Lower lobe of right lung (tissue), 2 donors: Measurements from ENCODE around the gene EEFSEC. TPM values are rescaled to one million over a fixed set of nuclear protein-coding genes. Genes with fewer than 3 reads are reported as not detected.

Experiments
- ATAC-seq, 2 donors: fragments of 200-7000 bp; cut with Tn5 transposase; one replicate each; pipeline ENCODE4 v1.9.1; 2020 to 2022; ENCODE audit warnings: mild to moderate bottlenecking in 2 of 2, moderate library complexity in 2 of 2
- DNase-seq: peaks from one replicate; pipeline ENCODE4 v3.0.0-alpha.2; 2020
- H3K27ac ChIP-seq: fragments of 200-600 bp; one replicate; pipeline ENCODE4 v1.8.0; 2022
- H3K27me3 ChIP-seq: fragments of 200-600 bp; one replicate; pipeline ENCODE4 v1.8.0; 2022; ENCODE audit warnings: low read depth
- H3K36me3 ChIP-seq: fragments of 200-600 bp; one replicate; pipeline ENCODE4 v1.8.0; 2022; ENCODE audit warnings: mild to moderate bottlenecking
- H3K4me1 ChIP-seq: fragments of 200-600 bp; one replicate; pipeline ENCODE4 v1.8.0; 2022
- H3K4me3 ChIP-seq: fragments of 200-600 bp; one replicate; pipeline ENCODE4 v1.8.0; 2022; ENCODE audit warnings: mild to moderate bottlenecking
- H3K9me3 ChIP-seq: fragments of 200-600 bp; one replicate; pipeline ENCODE4 v1.8.0; 2022
- intact Hi-C: fragments of 100-400 bp; cut with DNase I; formaldehyde crosslinking; loops from one replicate; pipeline ENCODE4 v1.11.0; 2022
- total RNA-seq: library from RNA; stranded (reverse); fragmentation: NEBNext Ultra II Directional; extraction: Animal tissue kit (Norgen Biotek cat#: 25700); gene quantifications from one replicate; pipeline ENCODE4 v1.2.1, GENCODE V29; 2021
- TF ChIP-seq, protein P1 (sequence below): fragments of 200-600 bp; IDR thresholded peaks from one replicate; pipeline ENCODE4 v1.8.0; 2022; ENCODE audit warnings: antibody characterized with exemption, mild to moderate bottlenecking
- donor health status: DM: no; HTN: yes; CAD: no; lungs with severe emphysema.

The EEFSEC gene
- total RNA-seq, 1 donor from 2014 or later, result 15.6 TPM

- no peaks in the 10 kb centered on the region for H3K27me3 ChIP-seq
- H3K36me3 ChIP-seq, result no peaks in the 10 kb centered on the region
- TF ChIP-seq, protein P1, sequence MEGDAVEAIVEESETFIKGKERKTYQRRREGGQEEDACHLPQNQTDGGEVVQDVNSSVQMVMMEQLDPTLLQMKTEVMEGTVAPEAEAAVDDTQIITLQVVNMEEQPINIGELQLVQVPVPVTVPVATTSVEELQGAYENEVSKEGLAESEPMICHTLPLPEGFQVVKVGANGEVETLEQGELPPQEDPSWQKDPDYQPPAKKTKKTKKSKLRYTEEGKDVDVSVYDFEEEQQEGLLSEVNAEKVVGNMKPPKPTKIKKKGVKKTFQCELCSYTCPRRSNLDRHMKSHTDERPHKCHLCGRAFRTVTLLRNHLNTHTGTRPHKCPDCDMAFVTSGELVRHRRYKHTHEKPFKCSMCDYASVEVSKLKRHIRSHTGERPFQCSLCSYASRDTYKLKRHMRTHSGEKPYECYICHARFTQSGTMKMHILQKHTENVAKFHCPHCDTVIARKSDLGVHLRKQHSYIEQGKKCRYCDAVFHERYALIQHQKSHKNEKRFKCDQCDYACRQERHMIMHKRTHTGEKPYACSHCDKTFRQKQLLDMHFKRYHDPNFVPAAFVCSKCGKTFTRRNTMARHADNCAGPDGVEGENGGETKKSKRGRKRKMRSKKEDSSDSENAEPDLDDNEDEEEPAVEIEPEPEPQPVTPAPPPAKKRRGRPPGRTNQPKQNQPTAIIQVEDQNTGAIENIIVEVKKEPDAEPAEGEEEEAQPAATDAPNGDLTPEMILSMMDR, result no peak
- no peaks in the 10 kb centered on the region for H3K9me3 ChIP-seq
- ATAC-seq (no peak), DNase-seq (no peak)
- H3K4me3 ChIP-seq, result no peak overlapping the region
- H3K4me1 ChIP-seq, result no peaks in the 10 kb centered on the region
- intact Hi-C loops, result no loop called here
- no peak overlapping the region for H3K27ac ChIP-seq
These were observed 251.2 kb downstream of the EEFSEC start for GRCh38 chr3:128404276-128405068.

- ATAC-seq, result no peak
- no peaks in the 10 kb centered on the region for H3K4me1 ChIP-seq
- no peaks in the 10 kb centered on the region for H3K9me3 ChIP-seq
- TF ChIP-seq, protein P1, result no peak
- H3K27ac ChIP-seq, result no peak overlapping the region
- no peak for DNase-seq
- no peaks in the 10 kb centered on the region for H3K27me3 ChIP-seq
- no peaks in the 10 kb centered on the region for H3K36me3 ChIP-seq
- intact Hi-C loops, result no loop called here
- no peak overlapping the region for H3K4me3 ChIP-seq
These were observed 252.4 kb downstream of the EEFSEC start for GRCh38 chr3:128405554-128406277.

DNA sequence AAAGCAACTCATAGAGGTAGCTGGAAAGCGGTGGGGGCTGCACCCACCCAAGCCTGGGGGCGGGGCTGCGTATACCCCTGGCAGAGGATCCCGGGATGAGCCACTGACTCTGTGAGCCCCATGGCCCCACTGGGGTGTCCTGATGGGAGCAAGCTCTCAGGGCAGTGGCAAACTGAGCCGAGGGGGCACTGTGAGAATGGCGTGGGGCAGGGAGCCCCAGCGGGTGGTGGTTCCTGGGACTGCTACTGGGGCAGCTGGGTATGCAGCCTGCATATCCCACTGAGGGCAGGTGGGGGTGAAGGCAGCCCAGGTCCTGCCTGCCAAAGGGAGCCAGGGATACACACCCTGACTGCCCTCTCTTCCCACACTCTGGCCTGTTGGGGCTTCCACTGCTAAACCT is 254.0 kb downstream of the EEFSEC start:
- Histone ChIP-seq H3K36me3 (no peaks in the 10 kb centered on the region), H3K4me3 (no peak overlapping the region), H3K27me3 (no peaks in the 10 kb centered on the region), H3K4me1 (no peaks in the 10 kb centered on the region), H3K27ac (no peak overlapping the region), H3K9me3 (no peaks in the 10 kb centered on the region)
- TF ChIP-seq, protein P1, result no peak
- no peak for DNase-seq
- ATAC-seq, result no peak
- intact Hi-C loops, result no loop called here

DNA sequence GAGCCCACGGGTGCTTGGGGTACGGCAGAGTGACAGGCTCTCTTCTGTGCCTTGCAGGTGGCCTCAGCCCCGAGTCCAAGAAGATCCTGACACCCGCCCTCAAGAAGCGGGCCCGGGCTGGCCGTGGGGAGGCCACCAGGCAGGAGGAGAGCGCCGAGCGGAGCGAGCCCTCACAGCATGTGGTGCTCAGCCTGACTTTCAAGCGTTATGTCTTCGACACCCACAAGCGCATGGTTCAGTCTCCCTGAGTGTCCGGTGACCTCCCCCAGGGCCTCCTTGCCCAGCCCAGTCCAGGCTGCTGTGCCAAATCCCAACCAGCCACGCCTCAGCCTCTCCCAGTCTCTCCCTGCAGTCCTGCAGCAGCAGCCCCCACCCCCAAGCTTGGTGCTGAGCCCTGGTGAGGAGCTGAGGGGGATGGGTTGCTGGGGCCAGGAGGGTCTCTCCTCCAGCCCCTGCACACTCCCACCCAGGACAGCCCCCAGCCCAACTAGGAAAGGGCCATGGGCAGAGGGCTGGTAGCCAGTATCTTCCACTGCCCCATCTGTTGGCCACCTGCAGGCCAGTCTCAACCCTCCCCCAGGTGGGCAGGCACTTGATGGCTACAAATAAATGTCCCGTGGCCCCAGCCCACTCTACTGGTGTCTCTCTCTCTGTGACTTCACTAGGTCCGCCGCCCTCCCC is 254.9 kb downstream of the EEFSEC start:
- intact Hi-C loops, result no loop called here
- Histone ChIP-seq H3K27ac (no peak overlapping the region), H3K27me3 (no peaks in the 10 kb centered on the region), H3K9me3 (no peaks in the 10 kb centered on the region), H3K4me3 (no peak overlapping the region), H3K36me3 (no peaks in the 10 kb centered on the region), H3K4me1 (no peaks in the 10 kb centered on the region)
- TF ChIP-seq, protein P1, result no peak
- ATAC-seq (no peak), DNase-seq (no peak)

- H3K4me3 ChIP-seq, result no peak overlapping the region
- H3K27me3 ChIP-seq, result no peaks in the 10 kb centered on the region
- TF ChIP-seq, protein P1, result no peak
- H3K4me1 ChIP-seq, result no peaks in the 10 kb centered on the region
- H3K9me3 ChIP-seq, result no peaks in the 10 kb centered on the region
- DNase-seq (no peak), ATAC-seq (no peak)
- no peak overlapping the region for H3K27ac ChIP-seq
- no peaks in the 10 kb centered on the region for H3K36me3 ChIP-seq
- intact Hi-C loops, result no loop called here
These were observed 255.7 kb downstream of the EEFSEC start for GRCh38 chr3:128408693-128409623.
